HCT116 (cell line): ENCODE data around the gene PRAMEF33.
"Not testable (repeated sequence)": the region's sequence is repeated elsewhere in the genome, so short reads cannot be mapped to it uniquely, and the experiment has no call there.

ENCODE experiments used
- CEBPB ChIP-seq: IDR thresholded peaks from 2 replicates; pipeline ENCODE4 v1.6.1; 2012; ENCODE audit warnings: low read depth
- EZH2 ChIP-seq: fragments of 200-600 bp; sonication (generic); IDR thresholded peaks from 2 replicates; pipeline ENCODE4 v1.6.1; 2017; ENCODE audit warnings: antibody characterized with exemption, mixed run types
- TF ChIP-seq, protein P1 (sequence below), 3 experiments: fragments of 200-600 bp in 1 of 3; sonication (generic) in 1 of 3; IDR thresholded peaks in 2 of 3; conservative IDR thresholded peaks in 1 of 3; 2 replicates each; pipeline ENCODE4 v1.5.1; 2012 to 2017; ENCODE audit warnings: low read depth in 2 of 3, low read length in 2 of 3, antibody characterized with exemption in 1 of 3, borderline replicate concordance in 1 of 3, control low read depth in 1 of 3, mild to moderate bottlenecking in 1 of 3, mixed read lengths in 1 of 3, mixed run types in 1 of 3, moderate library complexity in 1 of 3; ENCODE audit not compliant: insufficient read depth in 1 of 3

DNA sequence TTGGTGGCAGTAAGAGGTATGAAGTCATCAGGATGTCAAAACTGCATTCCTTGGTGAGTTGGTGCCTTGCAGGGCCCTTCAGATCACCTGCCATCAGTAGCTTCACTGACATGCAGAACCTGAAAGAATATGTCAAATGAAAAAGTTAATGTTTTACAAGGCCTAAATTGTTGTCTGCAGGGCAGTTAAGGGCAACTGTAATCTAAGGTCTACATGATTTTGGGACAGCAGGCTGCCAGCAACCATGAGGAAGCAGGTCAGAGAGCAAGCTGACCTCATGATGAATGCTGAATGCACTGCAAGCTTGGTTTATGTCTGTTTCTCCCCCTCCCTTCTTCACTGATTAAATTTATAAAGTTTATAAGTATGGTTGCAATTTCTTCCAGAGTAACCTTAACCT lies 1.1 kb upstream of the PRAMEF33 start:
- TF ChIP-seq CEBPB, EZH2: not testable (repeated sequence)
- TF ChIP-seq, protein P1, sequence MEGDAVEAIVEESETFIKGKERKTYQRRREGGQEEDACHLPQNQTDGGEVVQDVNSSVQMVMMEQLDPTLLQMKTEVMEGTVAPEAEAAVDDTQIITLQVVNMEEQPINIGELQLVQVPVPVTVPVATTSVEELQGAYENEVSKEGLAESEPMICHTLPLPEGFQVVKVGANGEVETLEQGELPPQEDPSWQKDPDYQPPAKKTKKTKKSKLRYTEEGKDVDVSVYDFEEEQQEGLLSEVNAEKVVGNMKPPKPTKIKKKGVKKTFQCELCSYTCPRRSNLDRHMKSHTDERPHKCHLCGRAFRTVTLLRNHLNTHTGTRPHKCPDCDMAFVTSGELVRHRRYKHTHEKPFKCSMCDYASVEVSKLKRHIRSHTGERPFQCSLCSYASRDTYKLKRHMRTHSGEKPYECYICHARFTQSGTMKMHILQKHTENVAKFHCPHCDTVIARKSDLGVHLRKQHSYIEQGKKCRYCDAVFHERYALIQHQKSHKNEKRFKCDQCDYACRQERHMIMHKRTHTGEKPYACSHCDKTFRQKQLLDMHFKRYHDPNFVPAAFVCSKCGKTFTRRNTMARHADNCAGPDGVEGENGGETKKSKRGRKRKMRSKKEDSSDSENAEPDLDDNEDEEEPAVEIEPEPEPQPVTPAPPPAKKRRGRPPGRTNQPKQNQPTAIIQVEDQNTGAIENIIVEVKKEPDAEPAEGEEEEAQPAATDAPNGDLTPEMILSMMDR (IDR thresholded peaks at IDR 0.05 in 2 of 3, conservative IDR thresholded peaks at IDR 0.05 in 1 of 3; ENCODE audit: borderline replicate concordance in 1 of 3, insufficient read depth in 1 of 3, low read depth in 2 of 3, low read length in 2 of 3) = not testable (repeated sequence)
